C4-2B (cell line): Measurements from ENCODE around the gene AGBL4.

Source experiments
- CTCF ChIP-seq: fragments of 450-650 bp; conservative IDR thresholded peaks from 2 replicates; pipeline ENCODE4 v1.5.1; 2017; ENCODE audit warnings: mild to moderate bottlenecking
- ZFX ChIP-seq: fragments of 450-650 bp; IDR thresholded peaks from 2 replicates; pipeline ENCODE4 v1.6.1; 2017

GRCh38 chr1:48740621-48741020, 1283.1 kb downstream of the AGBL4 start:
- TF ChIP-seq CTCF (no peak), ZFX (no peak)
